Femur (tissue), 1 donor: ENCODE results near the gene MYO19.
A peak's percentile ranks its signal among the peaks of the same experiment; 100 is the strongest.

Experiments used
- DNase-seq: peaks from one replicate; pipeline ENCODE4 v3.0.0-alpha.2; 2017

MYO19 gene

GRCh38 chr17:36534840-36535668 is at the start of gene MYO19, which contains the start of gene PIGW:
MYO19 (minus strand) TSS chr17:36534868; CDS start chr17:36532538, 2,330 bp downstream.
PIGW (plus strand) TSS chr17:36534987; CDS start chr17:36537102, 2,115 bp downstream.
- peak; percentile 93 for DNase-seq

- DNase-seq: no peak
Measured at GRCh38 chr17:36583787-36584186, 49.1 kb upstream of the MYO19 start.

GRCh38 chr17:36578671-36579070 is 44.0 kb upstream of the MYO19 start:
- DNase-seq: no peak

- DNase-seq: no peak
Measured at GRCh38 chr17:36576793-36577192, 42.1 kb upstream of the MYO19 start.

GRCh38 chr17:36575028-36575427 is 40.4 kb upstream of the MYO19 start:
- no peak for DNase-seq

GRCh38 chr17:36566081-36566480 is 31.4 kb upstream of the MYO19 start:
- DNase-seq: no peak

GRCh38 chr17:36553459-36553858 is 18.8 kb upstream of the MYO19 start:
- no peak for DNase-seq

- DNase-seq: no peak
Measured at GRCh38 chr17:36550491-36551417, 16.1 kb upstream of the MYO19 start.

GRCh38 chr17:36547776-36548175 is 13.1 kb upstream of the MYO19 start:
- DNase-seq: no peak

- no peak for DNase-seq
Measured at GRCh38 chr17:36546418-36547093, 11.9 kb upstream of the MYO19 start.

GRCh38 chr17:36545465-36546417 is 11.1 kb upstream of the MYO19 start:
- peak; percentile 98 for DNase-seq

- DNase-seq: no peak
Measured at GRCh38 chr17:36545077-36545464, 10.4 kb upstream of the MYO19 start.

GRCh38 chr17:36544307-36545076 is 9.8 kb upstream of the MYO19 start, which contains the start of gene GGNBP2:
GGNBP2 (plus strand) TSS chr17:36544919; CDS start chr17:36545725, 806 bp downstream.
- peak; percentile 95 for DNase-seq

GRCh38 chr17:36544044-36544306 is 9.3 kb upstream of the MYO19 start:
- DNase-seq: peak; percentile 67

- DNase-seq: no peak
Measured at GRCh38 chr17:36542755-36543154, 8.1 kb upstream of the MYO19 start.

GRCh38 chr17:36540696-36541095 is 6.0 kb upstream of the MYO19 start:
- no peak for DNase-seq

GRCh38 chr17:36535669-36536081 is 1.0 kb upstream of the MYO19 start:
- DNase-seq: no peak

- DNase-seq: peak; percentile 71
Measured at GRCh38 chr17:36533935-36534839, 481 bp downstream of the MYO19 start.

GRCh38 chr17:36532435-36532975 is 2.2 kb downstream of the MYO19 start:
- DNase-seq: no peak

GRCh38 chr17:36529121-36529520 is 5.5 kb downstream of the MYO19 start:
- no peak for DNase-seq
